Neural crest cell (in vitro differentiated cells): ENCODE data around the gene GSTA5. TPM values are rescaled to one million over a fixed set of nuclear protein-coding genes. Genes with fewer than 3 reads are reported as not detected.
"Not testable (repeated sequence)": the region's sequence is repeated elsewhere in the genome, so short reads cannot be mapped to it uniquely, and the experiment has no call there.

Experiments used
- DNase-seq: peaks from one replicate; pipeline ENCODE4 v3.0.0; 2021; ENCODE audit warnings: low read depth, mixed read lengths, low spot score
- H3K27ac Mint-ChIP-seq: one replicate; pipeline ENCODE4 v1.8.0; 2021; ENCODE audit warnings: mild to moderate bottlenecking, mixed read lengths; ENCODE audit not compliant: unreplicated experiment
- H3K27me3 Mint-ChIP-seq: 2 replicates; pipeline ENCODE4 v1.8.0; 2021; ENCODE audit warnings: low read depth, mild to moderate bottlenecking, mixed read lengths
- H3K36me3 Mint-ChIP-seq: 2 replicates; pipeline ENCODE4 v1.8.0; 2021; ENCODE audit warnings: low read depth, mild to moderate bottlenecking, mixed read lengths
- H3K4me1 Mint-ChIP-seq: 2 replicates; pipeline ENCODE4 v1.8.0; 2021; ENCODE audit warnings: mixed read lengths
- H3K4me3 Mint-ChIP-seq: one replicate; pipeline ENCODE4 v1.8.0; 2021; ENCODE audit warnings: mild to moderate bottlenecking, mixed read lengths
- H3K9me3 Mint-ChIP-seq: 2 replicates; pipeline ENCODE4 v1.8.0; 2021; ENCODE audit warnings: mixed read lengths
- CTCF ChIP-seq: fragments of 200-600 bp; sonication (generic); conservative IDR thresholded peaks from 2 replicates; pipeline ENCODE4 v1.5.0; 2021; ENCODE audit warnings: antibody characterized with exemption, mild to moderate bottlenecking
- total RNA-seq: library from RNA; stranded (reverse); gene quantifications from 2 replicates; pipeline ENCODE4 v1.2.1, GENCODE V29; 2021

Gene GSTA5
- total RNA-seq, 1 donor from 2014 or later = not detected

DNA sequence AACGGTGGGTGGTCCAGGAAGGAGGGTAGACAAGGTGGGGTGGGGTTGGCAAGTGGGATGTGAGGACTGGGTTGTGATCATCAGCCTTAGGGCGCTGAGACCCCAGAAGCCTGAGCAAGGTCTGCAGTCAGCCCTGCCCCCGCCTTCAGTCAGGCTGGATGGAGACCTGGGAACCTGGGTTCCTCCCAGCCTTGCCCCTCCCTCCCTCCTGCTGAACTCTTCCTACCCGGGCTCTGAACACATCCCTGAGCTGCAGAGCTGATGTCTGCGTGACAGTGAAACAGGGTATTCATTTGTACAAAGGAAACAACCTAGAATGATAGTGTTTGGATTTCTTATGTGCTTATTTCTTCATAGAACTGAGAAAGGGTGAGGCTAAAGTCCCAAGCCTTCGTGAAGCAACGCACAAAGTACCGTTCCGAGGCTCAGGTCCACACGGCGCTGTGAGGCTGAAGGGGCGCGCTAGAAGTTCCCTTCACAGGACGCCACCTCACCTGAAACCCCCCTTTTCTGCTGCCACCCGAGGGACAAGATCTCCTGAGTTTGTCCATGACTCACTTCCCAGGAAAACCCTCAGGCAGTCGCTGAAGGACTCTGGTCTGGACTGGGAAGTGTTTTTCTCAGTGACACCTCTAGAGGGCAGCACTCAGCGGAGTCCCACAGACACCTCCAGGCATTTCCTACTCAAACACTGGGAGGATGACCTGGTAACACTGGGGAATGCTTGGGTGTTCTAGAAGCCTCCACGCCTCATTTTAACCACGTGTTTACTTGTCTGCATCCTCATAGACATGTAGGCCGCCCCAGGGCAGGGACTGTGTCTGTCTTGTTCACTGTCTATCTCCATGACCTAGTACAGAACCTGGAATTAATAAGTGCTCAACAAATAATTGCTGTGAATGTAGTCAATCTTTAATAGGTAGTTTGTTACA lies 1.2 kb downstream of the GSTA5 start:
- H3K27ac Mint-ChIP-seq = peak overlapping the region; percentile 43

DNA sequence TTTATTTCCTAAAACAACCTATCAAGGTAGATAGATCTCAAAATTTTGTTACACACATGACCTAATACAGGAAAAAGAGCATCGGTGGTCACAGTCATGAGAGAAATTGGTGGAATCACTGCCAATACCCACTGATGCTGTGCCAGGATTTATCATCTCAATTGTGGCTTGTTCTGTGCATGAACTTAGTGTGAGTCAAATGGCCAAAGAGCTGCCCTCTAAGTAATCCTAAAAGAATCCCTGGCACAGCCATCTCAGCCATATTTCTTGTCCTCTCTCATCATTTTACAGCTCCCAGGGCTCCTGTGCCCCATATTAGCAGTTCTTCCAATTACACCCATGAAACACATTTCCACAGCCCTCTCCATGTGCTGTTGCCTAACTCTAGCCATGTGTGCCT lies 6.1 kb downstream of the GSTA5 start:
- no peak for DNase-seq
- Mint-ChIP-seq H3K36me3 (no peaks in the 10 kb centered on the region), H3K9me3 (no peaks in the 10 kb centered on the region)

More for the DNA sequence above, 1.2 kb downstream of the GSTA5 start:
- DNase-seq = peak; percentile 60
- Mint-ChIP-seq H3K27me3 (peaks cover 6% of the 10 kb centered on the region), H3K9me3 (no peaks in the 10 kb centered on the region), H3K36me3 (no peaks in the 10 kb centered on the region), H3K4me3 (no peak overlapping the region), H3K4me1 (no peaks in the 10 kb centered on the region)
- peak; percentile 72 for TF ChIP-seq CTCF

GRCh38 chr6:52830869-52831268 lies 9.7 kb downstream of the GSTA5 start:
- H3K36me3 Mint-ChIP-seq, H3K27ac Mint-ChIP-seq, H3K27me3 Mint-ChIP-seq, H3K4me1 Mint-ChIP-seq, H3K4me3 Mint-ChIP-seq, DNase-seq, H3K9me3 Mint-ChIP-seq: not testable (repeated sequence)

More for the DNA sequence above, 6.1 kb downstream of the GSTA5 start:
- Mint-ChIP-seq H3K4me3 (no peak overlapping the region), H3K27me3 (peaks cover 4% of the 10 kb centered on the region), H3K27ac (no peak overlapping the region), H3K4me1 (no peaks in the 10 kb centered on the region)
- TF ChIP-seq CTCF = no peak

GRCh38 chr6:52829046-52829817 lies 11.4 kb downstream of the GSTA5 start:
- TF ChIP-seq CTCF = no peak
- H3K27ac Mint-ChIP-seq = no peak overlapping the region
- no peaks in the 10 kb centered on the region for H3K36me3 Mint-ChIP-seq
- DNase-seq = no peak
- no peaks in the 10 kb centered on the region for H3K4me1 Mint-ChIP-seq
- peaks cover 2% of the 10 kb centered on the region for H3K9me3 Mint-ChIP-seq
- no peak overlapping the region for H3K4me3 Mint-ChIP-seq
- H3K27me3 Mint-ChIP-seq = no peaks in the 10 kb centered on the region

GRCh38 chr6:52828621-52829020 lies 12.0 kb downstream of the GSTA5 start:
- H3K4me3 Mint-ChIP-seq, H3K4me1 Mint-ChIP-seq, H3K36me3 Mint-ChIP-seq, DNase-seq, H3K27me3 Mint-ChIP-seq, H3K27ac Mint-ChIP-seq, H3K9me3 Mint-ChIP-seq: not testable (repeated sequence)

DNA sequence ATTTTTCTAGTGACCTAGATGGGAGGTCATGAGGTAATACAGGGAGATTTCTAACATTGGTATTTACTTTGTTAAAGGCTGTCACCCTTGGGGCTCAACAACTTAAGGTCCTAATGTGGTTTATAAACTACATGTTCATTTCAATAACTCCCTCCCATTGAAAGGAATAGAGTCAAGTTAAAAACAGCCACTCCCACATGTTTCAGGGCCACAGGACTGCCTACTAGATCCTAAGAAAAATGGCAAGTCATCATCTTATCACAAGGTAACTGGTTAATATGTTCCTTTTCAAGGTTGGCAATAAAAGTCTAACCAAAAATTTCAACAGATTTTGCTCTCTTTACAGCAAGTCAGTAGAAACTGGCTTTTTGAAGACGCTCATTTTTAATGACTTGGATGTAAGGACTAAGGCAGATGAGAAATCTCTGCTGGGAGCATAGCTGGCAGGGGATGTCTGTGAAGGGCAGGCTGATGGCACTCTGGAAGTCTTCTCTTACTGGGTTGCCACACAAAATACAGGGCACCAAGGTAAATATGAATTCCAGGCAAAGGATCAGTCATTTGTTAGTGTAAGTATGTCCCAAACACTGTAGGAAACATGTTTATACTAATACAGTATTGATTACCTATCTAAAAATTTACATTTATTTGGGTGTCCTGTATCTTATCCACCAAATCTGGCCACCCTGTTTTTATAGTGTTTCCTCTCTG lies 13.4 kb downstream of the GSTA5 start:
- not testable (repeated sequence) for H3K36me3 Mint-ChIP-seq, H3K9me3 Mint-ChIP-seq, H3K27me3 Mint-ChIP-seq, H3K4me1 Mint-ChIP-seq, DNase-seq, H3K27ac Mint-ChIP-seq, H3K4me3 Mint-ChIP-seq
